Stimulated activated CD4-positive, alpha-beta T cell treated with anti-CD3 and anti-CD28 coated beads, TNF-alpha, amount 100 ng/mL, for 48 hours (primary cell): Measurements from ENCODE around the gene NTRK2.

Source experiments
- DNase-seq, 3 donors: peaks; one replicate each; pipeline ENCODE4 v3.0.0-alpha.2; 2020; ENCODE audit warnings: low read depth in 3 of 3

NTRK2 gene

DNA sequence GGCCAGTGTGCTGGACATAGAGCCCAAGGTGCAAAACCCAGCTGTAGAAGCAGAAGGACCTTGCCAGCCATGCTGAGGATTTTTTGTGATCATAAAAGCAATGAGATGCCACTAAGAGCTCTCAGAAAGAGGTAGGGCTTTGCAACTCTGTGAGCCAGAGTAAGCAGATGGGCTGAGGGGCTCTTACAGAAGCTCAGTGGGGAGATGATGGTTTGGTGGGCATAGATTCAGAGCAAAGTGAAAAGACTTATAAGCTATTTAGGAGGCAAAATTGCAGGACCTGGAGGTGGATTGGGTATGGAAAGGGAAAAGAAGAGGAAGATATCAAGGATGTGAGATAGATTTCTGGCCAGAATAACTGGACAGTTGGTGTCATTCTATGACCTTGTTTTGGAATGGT, 302.0 kb downstream of the NTRK2 start:
- no peak for DNase-seq

DNA sequence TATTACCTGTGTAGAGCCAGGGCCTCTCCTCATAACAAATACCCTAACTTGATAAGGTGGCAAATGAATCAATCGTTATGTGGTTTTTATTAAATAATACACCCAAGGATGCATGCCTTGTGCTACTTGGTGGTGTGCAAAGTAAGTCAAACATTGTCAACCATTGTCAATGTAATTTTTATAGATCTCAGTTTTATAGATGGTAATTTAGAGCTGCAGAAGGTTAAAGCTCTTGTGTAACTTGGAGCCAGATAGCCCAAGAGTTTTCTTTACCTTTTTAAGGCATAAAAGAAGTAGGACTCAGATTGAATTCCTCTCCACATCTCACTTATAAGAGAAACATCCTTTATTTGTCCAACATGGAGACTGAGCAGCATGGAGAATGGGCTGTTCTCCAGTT, 304.7 kb downstream of the NTRK2 start:
- no peak for DNase-seq

DNA sequence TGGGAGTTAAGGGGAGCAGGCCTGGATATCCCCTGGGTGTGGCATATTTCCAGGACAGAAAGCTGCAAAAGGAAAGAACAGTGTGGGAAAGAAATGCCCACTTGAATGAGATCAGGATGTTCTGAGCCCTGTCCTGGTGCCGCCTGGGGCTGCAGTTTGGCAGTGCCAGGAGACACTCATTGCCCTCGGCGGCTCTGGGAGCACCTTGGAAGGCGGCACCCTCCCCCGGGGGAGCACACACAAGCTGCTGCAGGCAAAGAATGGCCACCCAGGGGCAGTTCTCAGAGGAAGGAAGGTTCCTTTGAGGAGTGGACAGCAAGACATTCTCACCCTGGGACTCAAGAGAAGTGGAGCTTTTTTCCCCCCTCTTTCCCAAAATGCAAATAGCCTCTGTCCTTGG, 305.3 kb downstream of the NTRK2 start:
- DNase-seq: no peak

GRCh38 chr9:84975926-84976325, 306.4 kb downstream of the NTRK2 start:
- no peak for DNase-seq

GRCh38 chr9:84978661-84979060, 309.1 kb downstream of the NTRK2 start:
- no peak for DNase-seq

GRCh38 chr9:84983749-84984148, 314.2 kb downstream of the NTRK2 start:
- no peak for DNase-seq

DNA sequence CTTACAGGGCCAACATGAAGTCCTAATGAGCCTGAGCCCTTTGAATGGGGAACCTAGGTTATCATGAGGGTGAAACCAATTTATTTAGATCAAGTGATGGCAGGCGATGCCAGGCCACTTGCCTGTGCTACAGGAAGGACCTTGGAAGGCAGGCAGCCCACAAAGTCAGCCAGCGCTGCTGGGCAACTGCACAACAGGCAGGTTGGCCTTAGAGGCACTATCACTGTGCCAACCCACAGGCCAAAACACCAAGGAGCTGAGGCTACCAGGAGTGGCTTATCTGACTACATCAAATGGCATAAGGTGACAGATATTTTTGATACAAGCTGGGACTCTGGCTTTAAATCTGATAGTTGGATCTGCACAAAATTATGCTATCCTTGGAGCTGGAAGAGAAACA, 319.1 kb downstream of the NTRK2 start:
- DNase-seq: no peak

DNA sequence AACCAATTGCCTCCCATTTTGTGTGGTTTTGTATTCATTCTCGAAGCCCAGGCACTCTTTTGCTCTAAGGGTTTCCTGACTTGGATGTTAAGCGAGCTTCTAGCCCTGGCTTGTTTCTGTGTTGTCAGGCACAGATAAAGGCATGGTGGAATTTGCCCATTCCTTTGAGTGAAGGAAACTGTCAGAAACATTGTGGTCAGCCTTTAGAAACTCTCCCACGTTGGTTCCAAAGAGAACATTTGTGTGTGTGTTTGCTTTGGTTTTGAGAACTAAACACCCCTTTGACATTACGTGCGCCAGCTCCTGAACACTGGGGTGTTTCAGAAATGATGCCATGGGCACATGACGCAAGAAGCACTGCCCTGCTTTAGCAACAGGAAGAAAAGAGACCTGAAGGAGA, 320.9 kb downstream of the NTRK2 start:
- no peak for DNase-seq

DNA sequence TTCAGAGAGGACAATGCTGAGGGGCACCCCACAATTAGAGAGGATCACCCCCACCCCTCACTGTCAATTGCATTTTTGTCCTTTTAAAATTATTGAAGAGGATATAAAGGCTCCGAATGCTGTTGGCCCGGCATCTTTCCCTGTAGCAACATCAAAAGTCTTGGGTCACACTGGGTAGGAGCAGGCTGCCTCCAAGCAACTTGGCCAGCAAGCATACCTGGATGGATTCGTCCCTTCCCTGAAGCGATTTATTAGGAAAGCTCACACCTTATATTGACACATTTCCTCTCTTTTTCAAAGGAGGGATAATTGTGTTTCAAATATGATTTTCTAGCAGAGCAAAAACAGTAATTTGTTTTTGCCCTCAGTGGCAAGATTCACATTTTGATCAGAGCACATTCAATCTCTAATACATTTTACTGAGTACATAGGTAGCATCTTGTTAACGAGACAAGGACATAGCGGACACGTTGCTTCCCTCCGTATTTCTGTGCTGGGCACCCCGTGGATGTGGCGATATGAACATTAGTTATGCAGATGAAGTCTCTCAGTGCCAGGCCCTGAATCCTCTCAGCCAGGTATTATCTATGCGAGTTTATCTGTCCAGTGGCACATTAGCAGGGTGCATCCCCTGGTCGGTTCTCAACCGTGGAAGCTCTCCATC, 321.5 kb downstream of the NTRK2 start:
- no peak for DNase-seq

DNA sequence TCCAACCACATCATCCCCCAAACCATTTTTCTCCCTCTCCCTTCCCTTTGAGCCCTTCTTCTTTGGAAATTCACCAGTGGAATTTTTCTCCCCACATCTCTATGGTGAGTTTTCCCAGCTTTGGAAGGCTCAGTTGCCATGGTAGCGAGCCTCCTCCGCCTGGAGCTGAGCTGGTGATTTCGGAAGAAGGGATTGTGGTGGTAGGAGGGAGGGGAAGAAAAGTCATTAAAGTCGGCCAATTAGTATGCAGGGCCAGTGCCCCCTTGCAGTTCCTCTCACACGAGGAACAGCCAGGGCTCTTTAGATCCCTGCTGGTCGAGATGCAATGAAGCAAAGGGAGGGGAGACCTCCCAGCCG, 322.0 kb downstream of the NTRK2 start:
- no peak for DNase-seq

DNA sequence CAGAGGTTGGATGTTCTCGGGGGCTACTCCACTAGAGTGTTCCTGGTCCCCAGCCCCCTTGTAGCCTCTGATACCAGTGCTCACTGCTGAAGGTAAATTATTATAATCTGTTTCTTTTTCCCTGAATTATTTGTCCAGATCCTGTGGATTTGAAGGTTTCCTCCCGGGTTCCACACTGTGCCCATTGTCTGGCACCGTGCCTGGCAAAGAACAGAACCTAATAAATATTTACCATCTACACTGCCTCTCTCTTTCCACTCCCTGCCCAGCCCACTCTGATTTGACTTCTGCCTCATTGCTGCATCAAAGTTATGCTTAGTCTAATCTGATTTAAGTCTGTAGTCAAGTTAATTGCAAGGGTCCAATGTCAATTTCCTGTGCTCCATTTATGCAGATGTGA, 322.9 kb downstream of the NTRK2 start:
- DNase-seq: no peak

- DNase-seq: no peak
These were observed 323.6 kb downstream of the NTRK2 start for GRCh38 chr9:84993105-84993504.

DNA sequence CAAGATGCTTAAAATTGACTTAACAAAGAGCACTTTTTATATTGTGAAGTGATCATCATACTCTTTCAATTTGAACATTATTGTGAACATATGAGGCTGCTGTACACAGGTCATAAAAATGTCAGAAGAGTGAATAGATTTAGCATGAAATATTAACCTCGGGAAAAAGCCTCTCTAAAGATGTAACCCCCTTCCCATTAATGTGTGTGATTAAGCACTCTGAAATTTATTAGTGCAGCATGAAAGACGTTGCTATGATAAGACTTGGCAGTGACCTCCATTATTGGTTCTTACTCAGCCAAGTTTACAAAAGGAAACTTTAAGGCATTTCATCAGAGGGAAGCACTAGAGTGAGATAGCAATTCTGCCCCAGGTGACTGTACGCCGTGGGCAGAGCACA, 326.5 kb downstream of the NTRK2 start:
- no peak for DNase-seq

DNA sequence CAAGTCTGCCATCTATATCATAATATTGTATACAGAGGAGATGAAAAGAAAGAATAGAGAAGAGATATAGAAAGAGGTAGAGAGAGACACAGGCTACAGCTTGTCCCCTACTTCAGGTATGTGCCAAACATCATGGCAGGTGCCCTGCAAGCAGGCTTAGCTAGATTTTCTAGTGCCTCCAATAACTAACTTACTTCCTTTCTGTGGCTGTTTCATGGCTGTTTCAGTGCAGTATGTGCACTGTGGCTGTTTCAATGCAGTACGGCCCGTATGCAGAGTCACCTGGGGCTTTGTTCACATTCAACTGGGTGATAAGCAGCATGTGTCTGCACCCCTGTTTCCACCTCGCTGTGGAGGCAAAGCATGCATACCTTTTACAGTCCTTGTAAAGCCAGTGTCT, 327.2 kb downstream of the NTRK2 start:
- no peak for DNase-seq

DNA sequence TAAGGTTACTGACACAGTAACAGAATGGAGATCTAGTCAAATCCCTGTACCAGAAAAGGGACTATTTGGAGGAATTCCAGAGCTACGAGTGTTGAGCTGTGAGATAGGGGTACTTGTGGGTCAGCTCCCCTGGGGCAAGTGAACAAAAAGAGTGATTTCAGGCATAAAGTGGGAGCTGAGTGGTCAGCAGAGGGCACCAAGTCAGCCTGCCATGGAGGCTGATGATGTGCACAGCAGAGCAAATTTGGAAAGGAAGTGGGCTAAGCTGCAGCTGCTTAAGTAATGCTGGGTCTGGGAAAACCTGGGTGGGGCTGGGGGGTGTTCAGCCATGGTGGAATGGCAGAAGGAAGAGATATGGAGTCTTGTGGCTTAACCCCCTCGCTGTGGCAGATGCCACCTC, 327.9 kb downstream of the NTRK2 start:
- DNase-seq: no peak

GRCh38 chr9:84998639-84999038, 329.1 kb downstream of the NTRK2 start:
- DNase-seq: no peak

GRCh38 chr9:84999788-85000187, 330.3 kb downstream of the NTRK2 start:
- no peak for DNase-seq

- DNase-seq: no peak
These were observed 332.4 kb downstream of the NTRK2 start for GRCh38 chr9:85001925-85002324.

- no peak for DNase-seq
These were observed 335.4 kb downstream of the NTRK2 start for GRCh38 chr9:85004818-85005413.

DNA sequence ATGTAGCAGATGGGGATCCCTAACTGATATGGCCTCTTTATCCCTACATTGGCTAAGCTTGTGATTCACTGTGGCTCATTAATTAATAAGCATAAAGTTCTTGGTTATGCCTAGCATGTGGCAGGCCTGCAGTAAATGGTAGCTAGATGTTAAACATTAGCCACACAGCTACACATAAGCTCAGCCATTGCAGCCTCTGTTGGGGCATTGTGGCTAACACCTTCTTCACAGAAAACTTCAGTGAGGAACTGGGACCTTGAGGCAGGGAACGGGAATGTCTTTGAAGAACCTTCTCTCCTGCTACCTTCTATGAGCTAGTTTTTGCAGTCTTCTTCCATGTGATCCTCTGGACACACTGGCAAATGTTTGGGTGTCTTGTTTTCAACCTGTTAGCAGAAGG, 338.2 kb downstream of the NTRK2 start:
- DNase-seq: no peak

DNA sequence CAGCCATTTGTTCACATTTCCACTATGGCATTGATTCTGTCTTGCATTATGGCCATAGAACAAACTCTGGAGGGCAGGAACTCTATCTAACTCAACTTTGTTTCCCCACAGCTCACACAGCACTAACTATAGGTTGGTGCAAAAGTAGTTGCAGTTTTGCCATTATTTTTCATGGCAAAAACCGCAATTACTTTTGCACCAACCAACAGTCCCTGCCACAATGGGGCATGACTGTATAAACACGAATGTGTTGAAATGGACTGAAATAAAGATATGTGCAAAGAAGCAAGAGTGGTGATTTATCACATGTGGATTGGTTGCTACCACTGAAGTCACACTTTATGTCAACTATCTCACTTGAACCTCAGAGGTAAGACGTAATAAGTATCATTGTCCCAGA, 338.7 kb downstream of the NTRK2 start:
- DNase-seq: no peak

DNA sequence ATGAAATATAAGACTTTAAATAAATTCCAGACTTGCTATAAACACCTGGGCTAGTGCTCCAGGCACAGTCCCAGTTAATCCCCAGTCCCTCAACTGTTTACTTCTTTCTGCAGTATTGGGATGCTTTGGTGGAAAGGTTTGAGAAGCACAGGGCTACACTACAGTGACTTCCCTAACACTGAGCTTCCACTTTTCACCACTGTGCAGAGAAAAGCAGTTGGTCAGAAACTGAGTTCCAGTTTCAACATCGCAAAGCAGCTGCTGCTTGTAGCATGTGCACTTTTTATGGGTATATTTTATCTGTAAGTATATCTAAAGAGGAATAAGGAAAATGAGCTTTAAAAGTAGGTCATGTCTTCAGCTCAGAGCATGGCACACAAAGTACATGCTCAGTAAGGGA, 339.7 kb downstream of the NTRK2 start:
- DNase-seq: no peak

DNA sequence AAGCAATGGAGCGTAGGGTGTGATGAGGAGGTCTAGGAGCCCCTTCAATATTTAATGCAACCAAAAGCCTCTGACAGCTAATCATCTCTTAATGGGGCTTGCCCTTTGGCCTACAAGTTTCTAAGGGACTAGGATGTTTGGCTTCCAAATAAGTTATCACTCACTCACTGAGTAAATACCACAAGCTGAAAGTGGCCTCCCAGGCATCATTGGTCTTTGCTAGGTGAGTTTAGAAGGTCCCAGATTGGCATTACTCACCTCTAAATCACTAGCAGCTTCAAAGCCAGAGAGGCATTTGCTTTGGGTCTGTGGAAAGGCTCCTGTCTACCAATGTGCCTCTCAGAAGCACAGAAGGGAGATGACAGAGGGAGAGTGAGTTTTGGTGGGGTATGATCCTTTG, 344.2 kb downstream of the NTRK2 start:
- no peak for DNase-seq

GRCh38 chr9:85014292-85014691, 344.8 kb downstream of the NTRK2 start:
- DNase-seq: no peak
